ENCODE data around the gene NWD2. TPM values are rescaled to one million over a fixed set of nuclear protein-coding genes. Genes with fewer than 3 reads are reported as not detected.

The NWD2 gene
- total RNA-seq, 1 donor from 2014 or later = 0.49 TPM

GRCh38 chr4:37424753-37425152 lies 180.2 kb downstream of the NWD2 start:
- Histone ChIP-seq H3K4me1 (no peaks in the 10 kb centered on the region), H3K27ac (no peak overlapping the region), H3K27me3 (no peaks in the 10 kb centered on the region), H3K9me3 (no peaks in the 10 kb centered on the region), H3K36me3 (no peaks in the 10 kb centered on the region), H3K4me3 (no peak overlapping the region)
- no peak for DNase-seq (ENCODE audit: extremely low spot score in 2 of 2)
- intact Hi-C loops (cut with DNase I) = no loop called here
- TF ChIP-seq POLR2AphosphoS5 (IDR thresholded peaks at IDR 0.05; ENCODE audit: insufficient read depth in 1 of 2, low read depth in 1 of 2) = no peak

GRCh38 chr4:37425857-37426256 lies 181.3 kb downstream of the NWD2 start:
- Histone ChIP-seq H3K4me3 (no peak overlapping the region), H3K9me3 (no peaks in the 10 kb centered on the region), H3K27me3 (no peaks in the 10 kb centered on the region), H3K36me3 (no peaks in the 10 kb centered on the region), H3K4me1 (no peaks in the 10 kb centered on the region), H3K27ac (no peak overlapping the region)
- intact Hi-C loops (cut with DNase I) = no loop called here
- no peak for DNase-seq (ENCODE audit: extremely low spot score in 2 of 2)
- TF ChIP-seq CTCF (IDR thresholded peaks at IDR 0.05) (no peak), POLR2A (IDR thresholded peaks at IDR 0.05) (no peak), POLR2AphosphoS5 (IDR thresholded peaks at IDR 0.05; ENCODE audit: insufficient read depth in 1 of 2, low read depth in 1 of 2) (no peak)

GRCh38 chr4:37427193-37427592 lies 182.7 kb downstream of the NWD2 start:
- intact Hi-C loops (cut with DNase I) = no loop called here
- H3K4me1 ChIP-seq = no peaks in the 10 kb centered on the region
- H3K4me3 ChIP-seq = no peak overlapping the region
- H3K27ac ChIP-seq = no peak overlapping the region
- H3K36me3 ChIP-seq = no peaks in the 10 kb centered on the region
- H3K27me3 ChIP-seq = no peaks in the 10 kb centered on the region
- no peak for DNase-seq (ENCODE audit: extremely low spot score in 2 of 2)
- TF ChIP-seq POLR2AphosphoS5 (IDR thresholded peaks at IDR 0.05; ENCODE audit: insufficient read depth in 1 of 2, low read depth in 1 of 2) = no peak
- no peak for TF ChIP-seq CTCF (IDR thresholded peaks at IDR 0.05)
- TF ChIP-seq POLR2A (IDR thresholded peaks at IDR 0.05) = no peak
- no peaks in the 10 kb centered on the region for H3K9me3 ChIP-seq

GRCh38 chr4:37429906-37430305 lies 185.4 kb downstream of the NWD2 start:
- Histone ChIP-seq H3K4me1 (no peaks in the 10 kb centered on the region), H3K27me3 (no peaks in the 10 kb centered on the region), H3K36me3 (no peaks in the 10 kb centered on the region), H3K9me3 (no peaks in the 10 kb centered on the region), H3K27ac (no peak overlapping the region), H3K4me3 (no peak overlapping the region)
- no peak for TF ChIP-seq CTCF (IDR thresholded peaks at IDR 0.05)
- no peak for TF ChIP-seq POLR2AphosphoS5 (IDR thresholded peaks at IDR 0.05; ENCODE audit: insufficient read depth in 1 of 2, low read depth in 1 of 2)
- no peak for TF ChIP-seq POLR2A (IDR thresholded peaks at IDR 0.05)
- no peak for DNase-seq (ENCODE audit: extremely low spot score in 2 of 2)
- intact Hi-C loops (cut with DNase I) = no loop called here

- intact Hi-C loops (cut with DNase I) = no loop called here
- Histone ChIP-seq H3K27ac (no peak overlapping the region), H3K36me3 (no peaks in the 10 kb centered on the region), H3K4me3 (no peak overlapping the region), H3K9me3 (no peaks in the 10 kb centered on the region), H3K27me3 (no peaks in the 10 kb centered on the region), H3K4me1 (no peaks in the 10 kb centered on the region)
- DNase-seq (ENCODE audit: extremely low spot score in 2 of 2) = no peak
- TF ChIP-seq CTCF (IDR thresholded peaks at IDR 0.05) (no peak), POLR2A (IDR thresholded peaks at IDR 0.05) (no peak), POLR2AphosphoS5 (IDR thresholded peaks at IDR 0.05; ENCODE audit: insufficient read depth in 1 of 2, low read depth in 1 of 2) (no peak)
Observed at GRCh38 chr4:37430718-37431416, 186.3 kb downstream of the NWD2 start.

Measured in vagina (tissue), 2 donors.